ENCODE data around the gene RELN.

Gene RELN

DNA sequence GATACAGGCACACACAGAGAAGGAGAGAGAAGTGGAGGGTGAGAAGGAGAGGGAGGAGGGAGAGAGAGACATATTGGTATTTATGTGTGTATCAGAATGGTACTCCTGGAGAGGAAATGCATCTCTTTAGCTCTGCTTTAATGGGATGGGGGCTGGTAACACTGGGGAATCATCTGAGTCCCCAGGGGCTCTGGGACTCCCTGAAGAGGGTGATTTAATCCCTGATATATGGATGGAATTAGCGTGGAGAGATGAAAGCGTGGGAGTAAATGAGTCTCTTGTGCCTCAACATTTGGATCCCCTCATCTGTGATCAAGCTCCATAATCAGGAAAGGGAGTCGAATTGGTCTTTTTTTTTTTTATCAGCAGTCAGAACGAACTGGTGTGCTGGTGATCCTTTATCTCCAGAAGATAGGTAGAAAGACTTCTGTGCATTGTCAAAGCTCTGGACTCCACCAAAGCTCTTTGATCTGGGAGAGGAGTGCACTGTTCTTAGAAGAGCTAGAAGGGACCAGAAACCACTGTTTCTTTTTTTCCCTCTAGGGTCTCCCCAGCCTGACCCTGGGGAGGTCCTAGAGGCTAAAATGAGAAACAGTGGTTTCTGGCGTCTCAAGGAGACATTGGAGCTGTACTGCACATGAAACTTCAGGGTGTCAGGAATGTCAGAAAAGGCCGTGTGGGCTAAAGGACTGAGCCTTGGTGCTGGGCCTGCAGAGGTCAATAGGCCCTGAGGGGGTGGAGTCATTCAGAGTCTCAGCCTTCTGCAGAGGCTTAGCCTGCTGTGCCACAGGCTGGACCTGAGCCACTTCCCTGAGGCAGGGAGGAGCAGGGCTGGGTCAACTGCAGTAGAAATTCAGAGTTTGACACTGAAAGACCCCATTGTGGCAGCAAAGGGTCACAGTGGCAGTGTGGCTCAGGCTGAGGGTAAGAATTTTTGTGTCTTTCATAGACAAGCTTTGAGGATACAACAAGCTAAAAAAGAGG, 309.0 kb downstream of the RELN start:
- no peaks in the 10 kb centered on the region for H3K4me1 Mint-ChIP-seq
- ATAC-seq (replicated peaks; ENCODE audit: extremely low read depth, poor library complexity, severe bottlenecking): no peak
- DNase-seq (ENCODE audit: low spot score in 2 of 2): no peak
- H3K4me3 Mint-ChIP-seq: no peak overlapping the region
- H3K36me3 Mint-ChIP-seq (ENCODE audit: insufficient read depth): peaks cover 1% of the 10 kb centered on the region
- H3K27ac Mint-ChIP-seq (ENCODE audit: low read depth): no peak overlapping the region
- peaks cover 12% of the 10 kb centered on the region for H3K27me3 Mint-ChIP-seq
- H3K9me3 Mint-ChIP-seq: no peaks in the 10 kb centered on the region

- DNase-seq (ENCODE audit: low spot score in 2 of 2): no peak
- ATAC-seq (replicated peaks; ENCODE audit: extremely low read depth, poor library complexity, severe bottlenecking): no peak
- H3K36me3 Mint-ChIP-seq (ENCODE audit: insufficient read depth): peaks cover 1% of the 10 kb centered on the region
- no peaks in the 10 kb centered on the region for H3K4me1 Mint-ChIP-seq
- peaks cover 22% of the 10 kb centered on the region for H3K27me3 Mint-ChIP-seq
- H3K27ac Mint-ChIP-seq (ENCODE audit: low read depth): no peak overlapping the region
- no peaks in the 10 kb centered on the region for H3K9me3 Mint-ChIP-seq
- no peak overlapping the region for H3K4me3 Mint-ChIP-seq
Observed at GRCh38 chr7:103679151-103680132, 310.0 kb downstream of the RELN start.

DNA sequence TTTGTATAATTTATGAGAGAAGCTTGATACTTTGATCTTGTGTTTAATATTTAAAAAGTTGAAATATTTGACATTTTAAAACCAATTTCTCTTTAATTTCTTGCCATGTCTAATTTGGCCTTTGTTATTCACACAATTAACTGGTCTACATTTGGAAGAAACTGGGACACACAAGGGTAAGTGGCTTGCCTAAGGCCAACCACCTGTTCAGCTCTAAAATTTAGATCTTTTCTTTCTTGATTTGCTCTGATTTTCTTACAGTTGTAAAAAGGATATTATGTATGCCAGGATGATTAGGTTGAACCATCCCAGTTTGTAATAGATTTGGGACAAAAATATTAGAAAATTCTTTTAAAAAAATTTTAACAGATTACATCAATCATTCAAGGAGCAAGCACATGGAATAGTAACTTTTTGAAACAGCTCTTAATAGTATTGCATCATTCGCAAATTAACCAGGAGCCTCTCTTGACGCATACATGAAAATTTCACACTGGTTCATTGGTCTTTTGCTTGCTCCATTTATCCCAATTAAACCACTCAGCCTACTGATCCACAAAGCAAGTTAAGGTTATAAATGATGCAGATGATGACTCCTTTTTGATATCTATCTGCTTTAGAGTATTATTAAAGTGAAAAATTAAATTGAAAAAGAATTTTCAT, 321.0 kb downstream of the RELN start:
- Mint-ChIP-seq H3K36me3 (ENCODE audit: insufficient read depth) (no peaks in the 10 kb centered on the region), H3K27ac (ENCODE audit: low read depth) (no peak overlapping the region), H3K4me3 (no peak overlapping the region), H3K27me3 (peaks cover 4% of the 10 kb centered on the region), H3K4me1 (no peaks in the 10 kb centered on the region), H3K9me3 (no peaks in the 10 kb centered on the region)
- DNase-seq (ENCODE audit: low spot score in 2 of 2) (no peak), ATAC-seq (replicated peaks; ENCODE audit: extremely low read depth, poor library complexity, severe bottlenecking) (no peak)

DNA sequence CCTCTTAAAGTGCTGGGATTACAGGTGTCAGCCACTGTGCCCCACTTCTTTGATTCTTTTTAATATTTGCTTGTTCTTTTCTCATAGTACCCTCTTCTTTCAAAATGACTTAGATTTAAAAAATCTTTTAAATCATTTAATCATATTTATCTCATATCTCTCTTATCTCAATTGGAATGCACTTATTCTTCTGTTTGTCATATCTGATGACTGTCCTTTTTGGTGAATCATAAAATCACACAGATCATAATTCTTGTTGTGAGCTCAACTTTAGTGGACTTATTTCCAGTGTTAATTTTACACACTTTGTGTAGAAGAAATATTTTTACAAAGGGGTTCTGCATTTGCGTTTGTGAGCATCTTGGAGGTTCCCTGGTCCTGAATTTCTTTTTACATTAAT, 323.1 kb downstream of the RELN start:
- H3K27ac Mint-ChIP-seq (ENCODE audit: low read depth): no peak overlapping the region
- no peaks in the 10 kb centered on the region for H3K27me3 Mint-ChIP-seq
- no peak for DNase-seq (ENCODE audit: low spot score in 2 of 2)
- no peak for ATAC-seq (replicated peaks; ENCODE audit: extremely low read depth, poor library complexity, severe bottlenecking)
- no peaks in the 10 kb centered on the region for H3K9me3 Mint-ChIP-seq
- no peak overlapping the region for H3K4me3 Mint-ChIP-seq
- H3K4me1 Mint-ChIP-seq: no peaks in the 10 kb centered on the region
- H3K36me3 Mint-ChIP-seq (ENCODE audit: insufficient read depth): no peaks in the 10 kb centered on the region

- ATAC-seq (replicated peaks; ENCODE audit: extremely low read depth, poor library complexity, severe bottlenecking) (no peak), DNase-seq (ENCODE audit: low spot score in 2 of 2) (no peak)
- H3K4me1 Mint-ChIP-seq: no peaks in the 10 kb centered on the region
- no peaks in the 10 kb centered on the region for H3K36me3 Mint-ChIP-seq (ENCODE audit: insufficient read depth)
- no peaks in the 10 kb centered on the region for H3K9me3 Mint-ChIP-seq
- no peak overlapping the region for H3K4me3 Mint-ChIP-seq
- no peaks in the 10 kb centered on the region for H3K27me3 Mint-ChIP-seq
- no peak overlapping the region for H3K27ac Mint-ChIP-seq (ENCODE audit: low read depth)
Observed at GRCh38 chr7:103664577-103664976, 324.9 kb downstream of the RELN start.

DNA sequence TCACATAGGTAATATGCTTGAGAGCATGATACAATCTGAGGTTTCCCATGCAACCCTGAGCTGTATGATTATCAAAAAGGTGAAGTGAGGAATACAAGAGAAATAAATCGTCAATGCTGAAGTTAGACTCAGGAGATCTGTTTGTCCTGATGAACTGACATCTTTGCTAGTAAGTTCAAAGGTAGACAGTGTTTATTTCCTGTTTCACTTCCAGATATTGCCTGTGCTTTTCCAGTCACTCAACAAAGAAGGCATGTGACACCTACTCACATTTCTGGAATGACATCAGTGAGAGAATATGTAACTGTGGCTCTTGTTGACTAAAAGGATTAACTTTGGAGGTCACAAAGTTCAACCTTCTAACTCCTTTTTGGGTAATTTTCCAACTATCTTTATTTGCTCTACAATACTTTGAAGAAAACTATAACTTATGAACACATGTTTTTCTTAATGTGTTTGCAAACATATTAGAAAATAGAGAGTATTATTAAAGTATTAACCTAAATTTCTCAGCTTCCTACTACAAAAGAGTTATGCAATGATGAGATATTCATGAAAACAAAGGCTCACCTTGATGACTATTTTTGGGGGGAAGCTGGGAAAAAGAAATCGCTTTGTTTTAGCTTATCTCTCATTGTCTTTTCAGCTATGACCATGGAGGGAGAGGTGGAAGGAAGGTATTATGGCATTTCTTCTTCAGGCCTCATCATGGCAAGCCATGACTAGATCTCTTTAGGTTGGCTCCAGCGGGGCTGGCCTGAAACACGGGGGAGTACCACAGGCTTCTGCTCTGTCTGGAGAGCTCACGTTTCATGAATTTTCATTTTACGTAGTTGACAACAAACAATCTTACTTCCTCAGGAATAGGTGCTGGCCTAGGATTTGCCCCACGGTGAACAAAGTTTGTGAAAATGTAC, 328.7 kb downstream of the RELN start:
- Mint-ChIP-seq H3K4me3 (no peak overlapping the region), H3K4me1 (no peaks in the 10 kb centered on the region), H3K27me3 (peaks cover 15% of the 10 kb centered on the region), H3K27ac (ENCODE audit: low read depth) (no peak overlapping the region), H3K36me3 (ENCODE audit: insufficient read depth) (no peaks in the 10 kb centered on the region), H3K9me3 (peaks cover 5% of the 10 kb centered on the region)
- DNase-seq (ENCODE audit: low spot score in 2 of 2): no peak
- no peak for ATAC-seq (replicated peaks; ENCODE audit: extremely low read depth, poor library complexity, severe bottlenecking)

GRCh38 chr7:103658055-103659005, 331.1 kb downstream of the RELN start:
- Mint-ChIP-seq H3K4me1 (no peaks in the 10 kb centered on the region), H3K4me3 (no peak overlapping the region), H3K27me3 (peaks cover 15% of the 10 kb centered on the region), H3K36me3 (ENCODE audit: insufficient read depth) (no peaks in the 10 kb centered on the region), H3K9me3 (peaks cover 5% of the 10 kb centered on the region), H3K27ac (ENCODE audit: low read depth) (no peak overlapping the region)
- DNase-seq (ENCODE audit: low spot score in 2 of 2) (no peak), ATAC-seq (replicated peaks; ENCODE audit: extremely low read depth, poor library complexity, severe bottlenecking) (no peak)

DNA sequence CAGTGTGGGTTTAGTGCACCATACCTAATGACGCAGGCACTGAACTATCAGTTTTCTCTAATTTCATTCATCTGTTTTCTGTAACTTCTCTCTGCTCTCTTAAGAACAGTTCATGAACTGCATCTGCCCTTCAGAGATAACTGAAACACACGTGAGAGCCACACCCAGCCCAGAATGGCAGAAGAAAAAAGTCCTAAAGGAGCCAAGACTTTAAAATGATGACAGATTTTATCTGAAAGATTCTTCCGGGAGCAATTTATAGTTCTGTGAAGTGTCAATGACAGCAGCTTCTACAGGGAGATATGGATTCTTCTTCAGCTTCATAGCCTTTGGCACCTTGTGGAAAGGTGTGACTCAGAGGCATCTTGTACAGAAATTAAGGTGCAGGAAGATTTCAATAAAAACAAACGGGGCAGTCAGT, 332.0 kb downstream of the RELN start:
- Mint-ChIP-seq H3K27me3 (peaks cover 15% of the 10 kb centered on the region), H3K36me3 (ENCODE audit: insufficient read depth) (no peaks in the 10 kb centered on the region), H3K9me3 (peaks cover 5% of the 10 kb centered on the region), H3K4me3 (no peak overlapping the region), H3K27ac (ENCODE audit: low read depth) (no peak overlapping the region), H3K4me1 (no peaks in the 10 kb centered on the region)
- no peak for ATAC-seq (replicated peaks; ENCODE audit: extremely low read depth, poor library complexity, severe bottlenecking)
- no peak for DNase-seq (ENCODE audit: low spot score in 2 of 2)

DNA sequence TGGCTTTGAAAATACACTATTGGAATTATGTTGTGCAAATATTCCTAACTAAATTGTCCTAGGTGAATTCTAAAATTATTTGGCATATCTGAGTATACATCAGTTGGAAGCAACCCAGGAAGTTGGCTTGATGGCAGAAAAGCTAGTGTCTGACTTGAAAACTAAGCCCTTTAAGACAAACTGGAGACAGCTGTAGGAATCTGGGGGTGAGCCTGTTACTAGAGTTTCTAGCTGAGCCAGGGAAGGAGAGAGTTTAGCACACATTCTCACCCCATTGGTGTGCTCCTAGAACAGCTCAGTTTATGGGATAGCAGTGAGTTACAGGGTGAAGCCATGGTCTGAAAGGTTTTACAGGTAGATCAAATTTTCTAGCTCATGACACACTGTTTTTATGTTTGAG, 333.2 kb downstream of the RELN start:
- H3K27me3 Mint-ChIP-seq: peaks cover 15% of the 10 kb centered on the region
- DNase-seq (ENCODE audit: low spot score in 2 of 2): no peak
- H3K4me3 Mint-ChIP-seq: no peak overlapping the region
- no peaks in the 10 kb centered on the region for H3K36me3 Mint-ChIP-seq (ENCODE audit: insufficient read depth)
- no peak overlapping the region for H3K27ac Mint-ChIP-seq (ENCODE audit: low read depth)
- H3K4me1 Mint-ChIP-seq: no peaks in the 10 kb centered on the region
- peaks cover 5% of the 10 kb centered on the region for H3K9me3 Mint-ChIP-seq
- ATAC-seq (replicated peaks; ENCODE audit: extremely low read depth, poor library complexity, severe bottlenecking): no peak

DNA sequence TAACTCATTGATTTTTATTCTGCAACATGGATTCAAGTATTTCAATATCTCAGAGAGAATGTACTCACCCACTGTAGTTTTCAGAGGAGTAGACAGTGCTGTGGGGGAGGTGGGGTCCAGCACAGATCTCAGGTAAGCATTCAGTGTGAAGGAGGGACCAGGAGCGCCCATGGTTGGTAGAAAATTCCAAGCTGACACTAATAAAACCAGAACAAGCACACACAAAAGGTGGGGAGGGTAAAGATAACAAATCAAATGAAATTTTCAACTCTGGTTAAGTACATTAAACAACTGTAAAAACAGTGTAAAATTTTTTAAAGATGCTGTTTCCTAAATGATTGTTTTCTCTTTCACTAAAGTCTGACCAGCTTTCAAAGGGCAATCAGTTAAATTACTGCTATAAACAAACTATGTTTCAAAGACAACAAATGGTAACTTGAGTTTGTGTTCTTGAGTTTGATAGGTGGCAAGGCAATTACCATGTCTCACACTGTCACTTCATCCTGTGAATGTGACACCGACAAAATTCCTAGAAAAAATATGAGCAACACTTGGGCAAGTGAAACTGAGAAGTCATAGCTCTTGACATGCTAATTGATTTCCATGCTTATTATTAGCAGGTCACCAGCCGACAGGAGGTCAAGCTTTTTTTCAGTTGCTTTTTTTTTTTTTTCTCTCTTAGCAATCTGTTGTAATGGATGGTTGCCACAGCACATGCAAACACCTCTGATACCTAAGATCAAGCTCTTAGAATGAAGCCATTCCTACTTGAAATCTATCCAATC, 337.7 kb downstream of the RELN start:
- Mint-ChIP-seq H3K36me3 (ENCODE audit: insufficient read depth) (no peaks in the 10 kb centered on the region), H3K4me3 (no peak overlapping the region), H3K27ac (ENCODE audit: low read depth) (no peak overlapping the region), H3K27me3 (peaks cover 7% of the 10 kb centered on the region), H3K9me3 (peaks cover 16% of the 10 kb centered on the region), H3K4me1 (no peaks in the 10 kb centered on the region)
- DNase-seq (ENCODE audit: low spot score in 2 of 2): no peak
- ATAC-seq (replicated peaks; ENCODE audit: extremely low read depth, poor library complexity, severe bottlenecking): no peak
